Measurements from ENCODE around the gene AGBL3. TPM values are rescaled to one million over a fixed set of nuclear protein-coding genes. Genes with fewer than 3 reads are reported as not detected.
"Not testable (repeated sequence)": the region's sequence is repeated elsewhere in the genome, so short reads cannot be mapped to it uniquely, and the experiment has no call there.

AGBL3 gene
- total and polyA plus RNA-seq, 2 experiments from 2014 or later = 3.2 to 5.6 TPM

DNA sequence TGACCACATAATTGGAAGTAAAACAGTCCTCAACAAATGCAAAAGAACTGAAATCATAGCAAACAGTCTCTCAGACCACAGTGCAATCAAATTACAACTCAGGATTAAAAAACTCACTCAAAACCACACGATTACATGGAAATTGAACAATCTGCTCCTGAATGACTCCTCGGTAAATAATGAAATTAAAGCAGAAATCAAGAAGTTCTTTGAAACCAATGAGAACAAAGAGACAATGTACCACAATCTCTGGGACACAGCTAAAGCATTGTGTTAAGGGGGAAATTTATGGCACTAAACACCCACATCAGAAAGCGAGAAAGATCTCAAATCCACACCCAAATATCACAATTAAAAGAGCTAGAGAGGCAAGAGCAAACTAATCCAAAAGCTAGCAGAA lies 138.3 kb downstream of the AGBL3 start:
- H3K36me3 Mint-ChIP-seq (ENCODE audit: low read depth) = peaks cover 12% of the 10 kb centered on the region
- H3K9me2 ChIP-seq (ENCODE audit: insufficient read depth); DNase-seq (ENCODE audit: low spot score); H3K4me3 ChIP-seq; H3K4me1 ChIP-seq (ENCODE audit: insufficient read depth); H3K4me1 Mint-ChIP-seq; H3K27ac ChIP-seq (ENCODE audit: low read depth); H3K4me3 Mint-ChIP-seq; ATAC-seq; H3K4me2 ChIP-seq; H3K79me2 ChIP-seq (replicated peaks; ENCODE audit: insufficient read depth); H3F3A ChIP-seq (replicated peaks; ENCODE audit: low read depth); H2AFZ ChIP-seq; H3K27me3 Mint-ChIP-seq (ENCODE audit: insufficient read depth, low read depth, poor library complexity); H4K20me1 ChIP-seq (replicated peaks; ENCODE audit: insufficient read depth); H3K36me3 ChIP-seq (ENCODE audit: insufficient read depth); H3K27ac Mint-ChIP-seq; H3K27me3 ChIP-seq (ENCODE audit: insufficient read depth): not testable (repeated sequence)
- H3K9me3 Mint-ChIP-seq = peaks cover 13% of the 10 kb centered on the region

DNA sequence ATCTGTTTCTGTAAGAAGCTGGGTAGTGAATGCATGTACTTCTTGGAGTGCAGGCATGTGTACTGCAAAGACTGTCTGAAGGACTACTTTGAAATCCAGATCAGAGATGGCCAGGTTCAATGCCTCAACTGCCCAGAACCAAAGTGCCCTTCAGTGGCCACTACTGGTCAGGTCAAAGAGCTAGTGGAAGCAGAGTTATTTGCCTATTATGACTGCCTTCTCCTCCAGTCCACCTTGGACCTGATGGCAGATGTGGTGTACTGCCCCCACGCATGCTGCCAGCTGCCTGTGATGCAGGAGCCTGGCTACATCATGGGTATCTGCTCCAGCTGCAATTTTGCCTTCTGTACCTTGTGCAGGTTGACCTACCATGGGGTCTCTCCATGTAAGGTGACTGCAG lies 142.6 kb downstream of the AGBL3 start:
- Histone ChIP-seq H3K4me1 (ENCODE audit: insufficient read depth) (no peaks in the 10 kb centered on the region), H3K4me3 (no peak overlapping the region), H3K4me2 (no peak overlapping the region), H3K27me3 (ENCODE audit: insufficient read depth) (no peaks in the 10 kb centered on the region), H3K9me2 (ENCODE audit: insufficient read depth) (no peaks in the 10 kb centered on the region), H3F3A (replicated peaks; ENCODE audit: low read depth) (no peaks in the 10 kb centered on the region), H3K36me3 (ENCODE audit: insufficient read depth) (no peaks in the 10 kb centered on the region), H2AFZ (no peak overlapping the region), H3K79me2 (replicated peaks; ENCODE audit: insufficient read depth) (no peaks in the 10 kb centered on the region), H4K20me1 (replicated peaks; ENCODE audit: insufficient read depth) (no peaks in the 10 kb centered on the region), H3K27ac (ENCODE audit: low read depth) (no peak overlapping the region)
- H3K27me3 Mint-ChIP-seq (ENCODE audit: insufficient read depth, low read depth, poor library complexity) = no peaks in the 10 kb centered on the region
- no peak for ATAC-seq
- no peak overlapping the region for H3K4me3 Mint-ChIP-seq
- no peak overlapping the region for H3K27ac Mint-ChIP-seq
- DNase-seq (ENCODE audit: low spot score) = no peak
- no peaks in the 10 kb centered on the region for H3K36me3 Mint-ChIP-seq (ENCODE audit: low read depth)
- no peaks in the 10 kb centered on the region; the same call in 2 of the 3 replicates for H3K9me3 Mint-ChIP-seq
- no peaks in the 10 kb centered on the region for H3K4me1 Mint-ChIP-seq
- TF ChIP-seq STAT1 (IDR thresholded peaks at IDR 0.05; ENCODE audit: unreplicated experiment) (no peak), CREB1 (CRISPR knock-in tag; IDR thresholded peaks at IDR 0.05; ENCODE audit: low read depth) (no peak), POLR2AphosphoS5 (IDR thresholded peaks at IDR 0.05; ENCODE audit: low read depth) (no peak), JUNB (IDR thresholded peaks at IDR 0.05; ENCODE audit: unreplicated experiment) (no peak), ZNF114 (CRISPR knock-in tag; IDR thresholded peaks at IDR 0.05) (no peak), NANOG (IDR thresholded peaks at IDR 0.05; ENCODE audit: borderline replicate concordance) (no peak), ZNF331 (CRISPR knock-in tag; IDR thresholded peaks at IDR 0.05; ENCODE audit: low read depth) (no peak)
- TF ChIP-seq, protein P1, sequence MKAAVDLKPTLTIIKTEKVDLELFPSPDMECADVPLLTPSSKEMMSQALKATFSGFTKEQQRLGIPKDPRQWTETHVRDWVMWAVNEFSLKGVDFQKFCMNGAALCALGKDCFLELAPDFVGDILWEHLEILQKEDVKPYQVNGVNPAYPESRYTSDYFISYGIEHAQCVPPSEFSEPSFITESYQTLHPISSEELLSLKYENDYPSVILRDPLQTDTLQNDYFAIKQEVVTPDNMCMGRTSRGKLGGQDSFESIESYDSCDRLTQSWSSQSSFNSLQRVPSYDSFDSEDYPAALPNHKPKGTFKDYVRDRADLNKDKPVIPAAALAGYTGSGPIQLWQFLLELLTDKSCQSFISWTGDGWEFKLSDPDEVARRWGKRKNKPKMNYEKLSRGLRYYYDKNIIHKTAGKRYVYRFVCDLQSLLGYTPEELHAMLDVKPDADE (IDR thresholded peaks at IDR 0.05) = no peak
- TF ChIP-seq, protein P2, sequence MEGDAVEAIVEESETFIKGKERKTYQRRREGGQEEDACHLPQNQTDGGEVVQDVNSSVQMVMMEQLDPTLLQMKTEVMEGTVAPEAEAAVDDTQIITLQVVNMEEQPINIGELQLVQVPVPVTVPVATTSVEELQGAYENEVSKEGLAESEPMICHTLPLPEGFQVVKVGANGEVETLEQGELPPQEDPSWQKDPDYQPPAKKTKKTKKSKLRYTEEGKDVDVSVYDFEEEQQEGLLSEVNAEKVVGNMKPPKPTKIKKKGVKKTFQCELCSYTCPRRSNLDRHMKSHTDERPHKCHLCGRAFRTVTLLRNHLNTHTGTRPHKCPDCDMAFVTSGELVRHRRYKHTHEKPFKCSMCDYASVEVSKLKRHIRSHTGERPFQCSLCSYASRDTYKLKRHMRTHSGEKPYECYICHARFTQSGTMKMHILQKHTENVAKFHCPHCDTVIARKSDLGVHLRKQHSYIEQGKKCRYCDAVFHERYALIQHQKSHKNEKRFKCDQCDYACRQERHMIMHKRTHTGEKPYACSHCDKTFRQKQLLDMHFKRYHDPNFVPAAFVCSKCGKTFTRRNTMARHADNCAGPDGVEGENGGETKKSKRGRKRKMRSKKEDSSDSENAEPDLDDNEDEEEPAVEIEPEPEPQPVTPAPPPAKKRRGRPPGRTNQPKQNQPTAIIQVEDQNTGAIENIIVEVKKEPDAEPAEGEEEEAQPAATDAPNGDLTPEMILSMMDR (conservative IDR thresholded peaks at IDR 0.05; ENCODE audit: low read depth in 2 of 2) = no peak
- TF ChIP-seq, protein P3, sequence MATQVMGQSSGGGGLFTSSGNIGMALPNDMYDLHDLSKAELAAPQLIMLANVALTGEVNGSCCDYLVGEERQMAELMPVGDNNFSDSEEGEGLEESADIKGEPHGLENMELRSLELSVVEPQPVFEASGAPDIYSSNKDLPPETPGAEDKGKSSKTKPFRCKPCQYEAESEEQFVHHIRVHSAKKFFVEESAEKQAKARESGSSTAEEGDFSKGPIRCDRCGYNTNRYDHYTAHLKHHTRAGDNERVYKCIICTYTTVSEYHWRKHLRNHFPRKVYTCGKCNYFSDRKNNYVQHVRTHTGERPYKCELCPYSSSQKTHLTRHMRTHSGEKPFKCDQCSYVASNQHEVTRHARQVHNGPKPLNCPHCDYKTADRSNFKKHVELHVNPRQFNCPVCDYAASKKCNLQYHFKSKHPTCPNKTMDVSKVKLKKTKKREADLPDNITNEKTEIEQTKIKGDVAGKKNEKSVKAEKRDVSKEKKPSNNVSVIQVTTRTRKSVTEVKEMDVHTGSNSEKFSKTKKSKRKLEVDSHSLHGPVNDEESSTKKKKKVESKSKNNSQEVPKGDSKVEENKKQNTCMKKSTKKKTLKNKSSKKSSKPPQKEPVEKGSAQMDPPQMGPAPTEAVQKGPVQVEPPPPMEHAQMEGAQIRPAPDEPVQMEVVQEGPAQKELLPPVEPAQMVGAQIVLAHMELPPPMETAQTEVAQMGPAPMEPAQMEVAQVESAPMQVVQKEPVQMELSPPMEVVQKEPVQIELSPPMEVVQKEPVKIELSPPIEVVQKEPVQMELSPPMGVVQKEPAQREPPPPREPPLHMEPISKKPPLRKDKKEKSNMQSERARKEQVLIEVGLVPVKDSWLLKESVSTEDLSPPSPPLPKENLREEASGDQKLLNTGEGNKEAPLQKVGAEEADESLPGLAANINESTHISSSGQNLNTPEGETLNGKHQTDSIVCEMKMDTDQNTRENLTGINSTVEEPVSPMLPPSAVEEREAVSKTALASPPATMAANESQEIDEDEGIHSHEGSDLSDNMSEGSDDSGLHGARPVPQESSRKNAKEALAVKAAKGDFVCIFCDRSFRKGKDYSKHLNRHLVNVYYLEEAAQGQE (IDR thresholded peaks at IDR 0.05; ENCODE audit: unreplicated experiment) = no peak
- TF ChIP-seq, protein P4, sequence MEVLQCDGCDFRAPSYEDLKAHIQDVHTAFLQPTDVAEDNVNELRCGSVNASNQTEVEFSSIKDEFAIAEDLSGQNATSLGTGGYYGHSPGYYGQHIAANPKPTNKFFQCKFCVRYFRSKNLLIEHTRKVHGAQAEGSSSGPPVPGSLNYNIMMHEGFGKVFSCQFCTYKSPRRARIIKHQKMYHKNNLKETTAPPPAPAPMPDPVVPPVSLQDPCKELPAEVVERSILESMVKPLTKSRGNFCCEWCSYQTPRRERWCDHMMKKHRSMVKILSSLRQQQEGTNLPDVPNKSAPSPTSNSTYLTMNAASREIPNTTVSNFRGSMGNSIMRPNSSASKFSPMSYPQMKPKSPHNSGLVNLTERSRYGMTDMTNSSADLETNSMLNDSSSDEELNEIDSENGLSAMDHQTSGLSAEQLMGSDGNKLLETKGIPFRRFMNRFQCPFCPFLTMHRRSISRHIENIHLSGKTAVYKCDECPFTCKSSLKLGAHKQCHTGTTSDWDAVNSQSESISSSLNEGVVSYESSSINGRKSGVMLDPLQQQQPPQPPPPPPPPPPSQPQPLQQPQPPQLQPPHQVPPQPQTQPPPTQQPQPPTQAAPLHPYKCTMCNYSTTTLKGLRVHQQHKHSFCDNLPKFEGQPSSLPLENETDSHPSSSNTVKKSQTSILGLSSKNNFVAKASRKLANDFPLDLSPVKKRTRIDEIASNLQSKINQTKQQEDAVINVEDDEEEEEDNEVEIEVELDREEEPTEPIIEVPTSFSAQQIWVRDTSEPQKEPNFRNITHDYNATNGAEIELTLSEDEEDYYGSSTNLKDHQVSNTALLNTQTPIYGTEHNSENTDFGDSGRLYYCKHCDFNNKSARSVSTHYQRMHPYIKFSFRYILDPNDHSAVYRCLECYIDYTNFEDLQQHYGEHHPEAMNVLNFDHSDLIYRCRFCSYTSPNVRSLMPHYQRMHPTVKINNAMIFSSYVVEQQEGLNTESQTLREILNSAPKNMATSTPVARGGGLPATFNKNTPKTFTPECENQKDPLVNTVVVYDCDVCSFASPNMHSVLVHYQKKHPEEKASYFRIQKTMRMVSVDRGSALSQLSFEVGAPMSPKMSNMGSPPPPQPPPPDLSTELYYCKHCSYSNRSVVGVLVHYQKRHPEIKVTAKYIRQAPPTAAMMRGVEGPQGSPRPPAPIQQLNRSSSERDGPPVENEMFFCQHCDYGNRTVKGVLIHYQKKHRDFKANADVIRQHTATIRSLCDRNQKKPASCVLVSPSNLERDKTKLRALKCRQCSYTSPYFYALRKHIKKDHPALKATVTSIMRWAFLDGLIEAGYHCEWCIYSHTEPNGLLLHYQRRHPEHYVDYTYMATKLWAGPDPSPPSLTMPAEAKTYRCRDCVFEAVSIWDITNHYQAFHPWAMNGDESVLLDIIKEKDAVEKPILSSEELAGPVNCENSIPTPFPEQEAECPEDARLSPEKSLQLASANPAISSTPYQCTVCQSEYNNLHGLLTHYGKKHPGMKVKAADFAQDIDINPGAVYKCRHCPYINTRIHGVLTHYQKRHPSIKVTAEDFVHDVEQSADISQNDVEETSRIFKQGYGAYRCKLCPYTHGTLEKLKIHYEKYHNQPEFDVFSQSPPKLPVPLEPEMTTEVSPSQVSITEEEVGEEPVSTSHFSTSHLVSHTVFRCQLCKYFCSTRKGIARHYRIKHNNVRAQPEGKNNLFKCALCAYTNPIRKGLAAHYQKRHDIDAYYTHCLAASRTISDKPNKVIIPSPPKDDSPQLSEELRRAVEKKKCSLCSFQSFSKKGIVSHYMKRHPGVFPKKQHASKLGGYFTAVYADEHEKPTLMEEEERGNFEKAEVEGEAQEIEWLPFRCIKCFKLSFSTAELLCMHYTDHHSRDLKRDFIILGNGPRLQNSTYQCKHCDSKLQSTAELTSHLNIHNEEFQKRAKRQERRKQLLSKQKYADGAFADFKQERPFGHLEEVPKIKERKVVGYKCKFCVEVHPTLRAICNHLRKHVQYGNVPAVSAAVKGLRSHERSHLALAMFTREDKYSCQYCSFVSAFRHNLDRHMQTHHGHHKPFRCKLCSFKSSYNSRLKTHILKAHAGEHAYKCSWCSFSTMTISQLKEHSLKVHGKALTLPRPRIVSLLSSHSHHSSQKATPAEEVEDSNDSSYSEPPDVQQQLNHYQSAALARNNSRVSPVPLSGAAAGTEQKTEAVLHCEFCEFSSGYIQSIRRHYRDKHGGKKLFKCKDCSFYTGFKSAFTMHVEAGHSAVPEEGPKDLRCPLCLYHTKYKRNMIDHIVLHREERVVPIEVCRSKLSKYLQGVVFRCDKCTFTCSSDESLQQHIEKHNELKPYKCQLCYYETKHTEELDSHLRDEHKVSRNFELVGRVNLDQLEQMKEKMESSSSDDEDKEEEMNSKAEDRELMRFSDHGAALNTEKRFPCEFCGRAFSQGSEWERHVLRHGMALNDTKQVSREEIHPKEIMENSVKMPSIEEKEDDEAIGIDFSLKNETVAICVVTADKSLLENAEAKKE (CRISPR knock-in tag; IDR thresholded peaks at IDR 0.05) = no peak
